Pulmonary artery endothelial cell (primary cell): ENCODE data around the gene ACTL6A. TPM values are rescaled to one million over a fixed set of nuclear protein-coding genes. Genes with fewer than 3 reads are reported as not detected.

Source experiments
- DNase-seq: peaks from one replicate; pipeline ENCODE4 v3.0.0-alpha.2; 2011; ENCODE audit warnings: low read depth, low spot score
- total RNA-seq: library from RNA; depleted of rRNA; stranded (reverse); fragments of >200 nt; gene quantifications from 2 replicates; pipeline ENCODE4 v1.2.3, GENCODE V29; 2014

The ACTL6A gene
- 67.1 and 86.5 TPM in 2 replicates for total RNA-seq

DNA sequence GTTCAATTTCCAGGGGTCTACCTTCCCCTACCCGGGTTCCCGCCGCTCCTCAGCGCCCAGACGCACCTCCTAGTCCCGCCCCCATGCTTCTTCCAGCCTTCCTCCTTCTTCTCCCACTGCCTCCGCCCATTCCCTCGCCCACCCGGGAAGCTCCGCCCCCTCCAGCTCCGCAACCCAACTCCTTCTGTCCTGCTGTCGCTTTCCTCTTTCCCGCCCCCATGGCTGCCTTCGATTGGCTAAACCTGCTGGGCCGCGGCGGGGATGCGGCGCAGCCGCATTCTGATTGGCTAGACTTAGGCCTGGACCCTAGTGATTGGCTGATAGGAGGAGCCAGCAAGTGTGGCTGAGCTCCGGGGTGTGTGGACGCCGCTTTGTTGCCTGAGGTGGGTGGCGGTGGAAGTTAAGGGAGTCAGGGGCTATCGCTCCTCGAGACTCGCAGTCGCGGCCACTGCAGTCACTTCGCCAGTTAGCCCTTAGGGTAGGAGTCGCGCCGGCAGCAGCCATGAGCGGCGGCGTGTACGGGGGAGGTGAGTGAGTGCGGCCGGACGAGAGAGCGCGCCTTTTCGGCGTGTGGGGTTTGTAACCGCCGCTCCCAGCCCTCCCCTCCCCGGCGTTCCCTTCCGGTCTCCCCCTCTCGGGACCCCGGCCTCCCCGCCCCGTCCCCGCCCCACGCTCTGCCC, at the start of gene ACTL6A:
Gene ACTL6A (plus strand): TSS at position 336 of the 680 bp plus-strand sequence. CDS start 167 bp downstream, at position 503.
- DNase-seq: peak; percentile 97

- DNase-seq: no peak
Measured at GRCh38 chr3:179513862-179514261, 48.9 kb upstream of the ACTL6A start.

- peak; percentile 29 for DNase-seq
Measured at GRCh38 chr3:179516461-179517251, 46.1 kb upstream of the ACTL6A start.

DNA sequence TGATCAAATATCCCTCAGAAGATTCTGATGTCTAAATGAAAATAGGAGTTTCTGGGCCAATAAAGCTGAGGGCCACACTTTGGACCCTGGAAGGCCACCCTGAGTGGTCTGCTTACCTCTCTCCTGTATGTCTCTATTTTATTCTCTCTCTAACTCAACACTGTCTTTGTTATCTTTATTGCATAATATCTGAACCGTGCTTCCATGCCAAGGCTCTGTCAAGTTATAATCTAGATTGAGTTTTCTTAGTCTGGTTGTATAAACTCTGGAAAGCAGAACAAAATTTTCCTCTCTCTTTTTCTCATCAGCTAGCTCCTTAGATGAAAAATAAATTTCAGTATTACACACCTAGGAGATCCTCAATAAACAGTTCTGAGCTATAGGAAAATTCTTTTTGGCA, 36.2 kb upstream of the ACTL6A start:
- no peak for DNase-seq

GRCh38 chr3:179526989-179527391, 35.7 kb upstream of the ACTL6A start:
- peak; percentile 78 for DNase-seq

DNA sequence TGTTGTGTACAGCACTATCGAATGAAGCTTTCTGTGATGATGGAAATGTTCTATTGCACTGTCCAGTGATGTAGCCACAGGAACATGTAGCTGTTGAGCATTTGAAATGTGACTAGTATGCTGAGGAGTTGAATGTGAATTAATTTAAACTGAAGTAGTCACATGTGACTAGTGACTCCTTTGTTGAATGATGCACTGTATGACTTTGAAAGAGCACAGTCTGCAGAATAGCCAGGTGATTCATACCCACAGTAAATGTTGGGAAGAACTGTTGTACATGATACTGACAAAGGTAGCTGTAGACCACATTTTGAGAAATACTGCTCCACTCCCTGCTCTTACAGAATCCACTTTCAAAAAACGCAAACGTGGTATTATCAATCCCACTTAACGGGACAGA, 34.0 kb upstream of the ACTL6A start:
- DNase-seq: no peak

- DNase-seq: no peak
Measured at GRCh38 chr3:179531576-179531975, 31.1 kb upstream of the ACTL6A start.

DNA sequence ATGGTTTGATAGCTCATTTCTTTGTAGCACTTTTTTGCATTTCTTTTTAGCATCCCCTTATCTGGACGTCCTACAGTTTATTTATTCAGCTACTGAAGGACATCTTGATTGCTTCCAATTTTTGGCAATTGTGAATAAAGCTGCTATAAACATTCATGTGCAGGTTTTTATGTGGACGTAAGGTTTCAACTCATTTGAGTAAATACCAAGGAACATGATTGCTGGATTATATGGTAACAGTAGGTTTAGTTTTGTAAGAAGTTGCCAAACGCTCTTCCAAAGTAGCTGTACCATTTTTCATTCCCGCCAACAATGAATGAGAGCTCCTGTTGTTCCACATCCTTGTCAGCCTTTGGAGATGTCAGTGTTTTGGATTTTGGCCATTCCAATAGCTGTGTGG, 29.5 kb upstream of the ACTL6A start:
- DNase-seq: no peak

DNA sequence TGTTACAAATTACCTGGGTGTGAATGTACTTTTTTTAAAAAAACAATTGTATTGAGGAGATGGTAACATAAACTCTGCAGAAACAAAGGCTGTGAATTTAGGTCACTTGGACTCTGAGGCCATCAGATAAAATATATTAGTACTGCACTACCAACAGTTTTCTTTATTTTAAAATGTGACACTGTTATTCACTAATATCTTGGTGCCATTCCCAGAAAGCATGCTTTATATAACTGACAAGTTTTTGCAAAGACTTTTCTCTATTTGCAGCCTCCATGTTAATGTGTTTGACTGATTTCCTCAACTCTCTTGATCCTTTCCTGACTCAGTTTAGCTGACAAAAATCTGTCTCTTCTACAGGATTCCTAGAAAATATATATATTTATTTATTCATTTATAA, 26.5 kb upstream of the ACTL6A start:
- no peak for DNase-seq

- no peak for DNase-seq
Measured at GRCh38 chr3:179541094-179541493, 21.6 kb upstream of the ACTL6A start.

DNA sequence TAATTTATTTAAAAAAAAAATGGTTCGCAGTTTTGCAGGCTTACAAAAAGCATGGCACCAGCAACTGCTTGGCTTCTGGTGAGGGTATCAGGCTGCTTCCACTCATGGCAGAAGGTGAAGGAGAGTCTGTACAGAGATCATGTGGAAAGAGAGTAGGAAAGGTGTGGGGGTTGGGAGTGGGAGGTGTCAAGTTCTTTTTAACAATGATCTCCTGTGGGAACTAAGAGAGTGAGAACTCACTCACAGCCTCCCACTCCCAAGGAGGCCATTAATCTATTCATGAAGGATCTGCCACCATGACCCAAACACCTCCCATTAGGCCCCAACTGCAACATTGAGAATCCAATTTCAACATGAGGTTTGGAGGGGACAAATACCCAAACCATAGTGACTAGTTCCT, 21.1 kb upstream of the ACTL6A start:
- no peak for DNase-seq

DNA sequence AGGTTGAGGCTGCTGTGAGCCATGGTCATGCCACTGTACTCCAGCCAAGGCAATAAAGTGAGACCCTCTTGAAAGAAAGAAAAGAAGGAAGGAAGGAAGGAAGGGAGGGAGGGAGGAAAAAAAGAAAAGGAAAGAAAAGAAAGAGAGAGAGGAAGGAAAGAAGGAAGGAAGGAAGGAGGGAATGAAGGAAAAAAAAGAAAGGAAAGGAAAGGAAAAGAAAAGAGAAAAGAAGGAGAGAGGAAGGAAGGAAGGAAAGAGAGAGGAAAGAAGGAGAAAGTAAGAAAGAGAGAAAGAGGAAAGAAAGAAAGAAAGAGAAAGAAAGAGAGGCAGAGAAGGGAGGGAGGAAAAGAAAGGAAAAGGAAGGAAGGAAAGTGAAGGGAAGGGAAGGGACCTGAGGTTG, 20.4 kb upstream of the ACTL6A start:
- DNase-seq: no peak

- DNase-seq: no peak
Measured at GRCh38 chr3:179544981-179545645, 17.6 kb upstream of the ACTL6A start.

DNA sequence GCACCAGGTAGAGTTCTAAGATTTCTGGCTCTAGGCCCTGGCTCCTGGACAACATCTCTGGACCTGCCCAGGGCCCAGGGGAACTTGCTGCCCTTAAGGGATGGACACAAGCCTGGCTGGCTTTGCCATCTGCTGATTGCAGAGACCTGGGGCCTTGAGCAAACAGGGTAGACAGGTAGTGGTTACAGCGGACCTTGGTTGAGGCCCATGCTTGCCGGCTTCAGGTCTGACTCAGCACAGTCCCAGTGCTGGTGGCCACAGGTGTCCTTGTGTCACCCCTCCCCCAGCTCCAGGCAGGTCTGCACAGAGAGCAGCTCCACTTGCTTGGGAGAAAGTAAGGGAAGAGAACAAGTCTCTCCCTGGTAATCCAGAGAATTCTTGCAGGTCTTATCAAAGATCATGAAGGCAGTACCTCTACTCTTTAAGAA, 15.9 kb upstream of the ACTL6A start:
- no peak for DNase-seq

GRCh38 chr3:179551349-179552105, 11.2 kb upstream of the ACTL6A start:
- DNase-seq: no peak

- DNase-seq: peak; percentile 52
Measured at GRCh38 chr3:179558742-179559364, 3.9 kb upstream of the ACTL6A start.

- DNase-seq: no peak
Measured at GRCh38 chr3:179560791-179561190, 1.9 kb upstream of the ACTL6A start.

GRCh38 chr3:179563271-179563783, 601 bp downstream of the ACTL6A start:
- DNase-seq: peak; percentile 36

GRCh38 chr3:179565496-179565895, 2.8 kb downstream of the ACTL6A start:
- DNase-seq: no peak

- no peak for DNase-seq
Measured at GRCh38 chr3:179580992-179581391, 18.3 kb downstream of the ACTL6A start.

DNA sequence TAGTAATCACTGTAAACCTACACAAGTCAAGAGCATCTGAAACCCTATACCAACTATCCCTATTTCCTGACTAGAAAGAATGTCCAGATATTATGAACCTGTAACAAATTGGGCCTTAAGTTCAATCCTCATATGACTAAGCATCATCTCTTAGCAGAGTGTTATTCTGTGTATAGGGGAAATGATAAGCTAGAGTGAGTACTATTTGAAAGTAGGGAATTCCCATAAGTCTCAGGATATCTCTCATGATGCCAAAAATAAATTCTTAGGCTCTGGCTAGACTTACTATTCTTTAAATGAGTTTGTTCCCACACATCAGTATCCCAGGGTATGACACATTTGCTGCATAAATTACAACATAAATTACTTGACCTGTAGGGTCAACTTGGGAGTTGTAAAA, 26.4 kb downstream of the ACTL6A start:
- DNase-seq: peak; percentile 13
